CD4-positive, alpha-beta T cell treated with Interleukin-1 beta for 1 hour (primary cell): ENCODE measurements around the gene FAT2.

Source experiments
- DNase-seq, 2 donors: peaks; one replicate each; pipeline ENCODE4 v3.0.0-alpha.2; 2020 to 2022

The FAT2 gene

DNA sequence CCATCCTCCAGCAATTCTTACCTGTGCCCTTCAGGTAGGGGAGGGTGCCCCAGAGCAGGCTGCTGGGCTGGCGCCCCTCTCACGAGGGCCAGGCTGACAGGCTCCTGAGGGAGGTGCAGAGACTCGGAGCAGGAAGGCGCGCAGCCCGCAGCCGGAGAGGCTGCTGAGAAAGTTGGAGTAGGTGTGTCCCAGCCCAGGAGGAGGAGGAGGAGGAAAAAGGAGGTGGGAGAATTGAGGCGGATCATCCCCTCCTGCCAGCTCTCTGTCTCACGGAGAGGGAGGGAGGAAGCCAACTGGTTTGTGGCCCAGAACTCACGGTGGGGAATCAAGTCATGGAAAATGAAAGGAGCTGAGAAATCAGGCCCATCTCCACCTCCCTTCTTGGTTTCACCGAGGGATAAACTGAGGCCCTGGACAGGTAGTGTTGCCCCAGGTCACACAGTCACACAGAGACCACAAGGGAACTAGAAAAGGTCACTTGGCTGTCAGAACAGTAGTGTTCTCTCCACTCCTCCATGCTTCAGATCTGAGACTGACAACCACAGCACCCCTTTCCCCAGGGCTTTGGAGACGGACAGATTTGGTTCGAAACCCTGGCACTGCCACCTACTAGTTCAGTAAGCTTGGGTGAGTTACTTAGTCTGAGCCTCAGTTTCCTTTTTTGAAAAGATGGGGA lies at the start of gene FAT2:
Gene FAT2 (minus strand): TSS at position 188 of the 676 bp plus-strand sequence. CDS start 22,400 bp downstream, outside the sequence.
- DNase-seq = no peak

- DNase-seq = no peak
Observed at GRCh38 chr5:151638619-151639018, 47.5 kb upstream of the FAT2 start.

GRCh38 chr5:151637676-151638075 lies 46.5 kb upstream of the FAT2 start:
- no peak for DNase-seq

DNA sequence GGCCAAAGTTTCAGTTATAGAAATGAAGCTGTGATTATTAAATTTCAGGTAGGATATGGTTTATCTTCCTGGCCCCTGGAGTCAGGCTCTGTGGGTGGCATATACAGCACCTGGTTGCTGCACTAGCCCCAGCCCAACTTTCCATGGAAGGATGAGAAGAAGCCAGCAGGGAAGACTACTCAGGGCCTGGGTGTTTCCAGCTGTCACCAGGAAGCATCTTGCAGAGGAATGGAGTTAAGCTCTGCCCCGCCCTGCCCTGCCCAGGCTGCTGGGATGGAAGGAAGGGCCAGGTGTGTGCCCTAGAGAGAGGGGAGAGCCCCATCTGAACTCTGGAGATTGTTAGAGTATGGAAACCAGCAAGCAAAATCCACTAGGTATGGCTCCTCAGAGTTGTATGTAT lies 42.8 kb upstream of the FAT2 start:
- no peak for DNase-seq

- no peak for DNase-seq
Observed at GRCh38 chr5:151632941-151633340, 41.8 kb upstream of the FAT2 start.

GRCh38 chr5:151632524-151632923 lies 41.4 kb upstream of the FAT2 start:
- DNase-seq = no peak

GRCh38 chr5:151631941-151632340 lies 40.8 kb upstream of the FAT2 start:
- no peak for DNase-seq

DNA sequence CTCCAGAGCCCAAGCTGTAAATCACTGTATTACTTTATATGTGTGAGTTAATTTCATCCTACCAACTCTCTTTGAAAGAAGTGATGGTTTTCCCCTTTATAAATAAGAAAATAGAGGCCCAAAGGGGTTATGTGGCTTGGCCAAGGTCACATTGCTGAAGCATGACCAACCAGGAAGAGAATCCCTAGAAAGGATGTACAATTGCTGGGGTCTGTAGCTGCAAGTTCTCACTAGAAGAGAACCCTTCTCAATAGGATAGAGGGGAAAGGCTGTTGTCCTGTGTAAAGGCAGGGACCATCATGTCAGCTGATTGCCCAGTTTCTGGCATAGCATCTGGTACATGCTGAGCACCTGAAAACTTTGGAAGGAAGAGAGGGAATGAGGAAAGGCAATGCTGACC lies 39.0 kb upstream of the FAT2 start:
- DNase-seq = no peak

DNA sequence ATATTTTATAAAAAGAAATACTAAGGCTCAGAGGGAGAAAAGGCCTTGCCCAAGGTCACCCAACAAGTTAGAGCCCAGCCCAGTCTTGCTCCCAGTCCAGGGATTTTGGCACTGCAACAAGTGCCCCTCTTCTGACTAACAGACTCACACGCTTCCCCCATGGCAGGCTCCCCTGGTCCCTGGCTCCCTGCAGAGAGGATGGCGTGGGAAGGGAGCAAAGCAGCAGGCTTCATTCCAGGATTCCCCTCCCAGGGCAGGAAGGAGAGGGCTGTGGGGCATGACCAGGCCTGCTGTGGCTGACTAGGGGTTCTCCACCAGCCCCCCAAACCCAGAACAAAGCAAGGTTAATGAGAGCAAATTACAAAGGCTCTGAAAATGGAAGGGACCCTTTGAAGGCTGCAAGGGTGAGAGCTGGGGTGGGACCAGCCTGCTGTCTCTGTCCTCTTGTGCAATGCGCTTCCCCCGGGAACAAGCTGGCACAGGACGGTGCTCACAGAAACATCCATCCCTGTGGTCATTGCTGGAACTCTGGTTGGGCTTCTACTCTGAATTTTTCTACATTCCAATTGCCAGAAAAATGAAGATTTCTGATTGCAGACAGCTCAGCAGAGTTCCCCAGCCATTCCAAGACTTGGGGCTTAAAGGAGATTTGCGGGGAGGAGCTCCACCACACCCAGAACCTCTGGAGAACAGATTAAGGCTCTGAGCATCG lies 37.1 kb upstream of the FAT2 start:
- no peak for DNase-seq

DNA sequence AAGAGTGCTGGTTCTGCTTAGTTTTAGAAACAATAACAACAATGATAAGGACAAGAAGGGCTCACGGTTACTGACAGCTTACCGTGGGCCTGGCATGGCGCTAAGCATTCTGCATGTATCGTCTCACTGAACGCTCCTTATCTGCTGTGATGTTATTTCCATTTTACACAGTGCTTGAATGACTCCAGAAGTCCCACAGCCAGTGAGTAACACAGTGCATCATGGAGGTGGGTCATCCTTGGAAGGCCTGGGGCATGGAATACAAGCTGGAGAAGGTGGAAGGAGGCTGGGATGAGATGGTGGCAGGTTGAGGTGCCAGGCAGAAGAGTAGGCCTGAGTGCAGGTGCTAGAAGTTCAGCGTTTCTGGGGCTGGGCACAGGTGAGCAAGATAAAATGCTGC lies 36.5 kb upstream of the FAT2 start:
- DNase-seq = no peak

DNA sequence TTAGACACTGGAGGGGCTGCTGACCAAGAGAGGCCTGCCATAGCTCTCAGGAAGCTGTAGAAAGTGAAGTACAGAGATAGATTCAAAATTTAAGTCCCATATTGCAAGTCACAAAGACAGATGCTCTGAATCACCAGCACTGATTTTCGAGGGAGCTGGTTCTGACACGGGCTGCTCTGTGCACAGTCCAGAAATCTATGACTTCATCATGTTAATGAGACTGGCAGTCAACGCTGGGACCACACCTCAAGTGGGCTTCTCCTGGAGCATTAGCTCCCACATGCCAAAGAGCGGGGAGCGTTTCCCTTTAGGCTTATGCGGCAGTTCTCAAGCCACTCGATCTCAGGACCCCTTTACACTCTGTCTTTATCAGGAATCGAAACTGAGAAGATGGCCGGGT lies 34.2 kb upstream of the FAT2 start:
- no peak for DNase-seq

GRCh38 chr5:151624476-151624875 lies 33.3 kb upstream of the FAT2 start:
- no peak for DNase-seq

DNA sequence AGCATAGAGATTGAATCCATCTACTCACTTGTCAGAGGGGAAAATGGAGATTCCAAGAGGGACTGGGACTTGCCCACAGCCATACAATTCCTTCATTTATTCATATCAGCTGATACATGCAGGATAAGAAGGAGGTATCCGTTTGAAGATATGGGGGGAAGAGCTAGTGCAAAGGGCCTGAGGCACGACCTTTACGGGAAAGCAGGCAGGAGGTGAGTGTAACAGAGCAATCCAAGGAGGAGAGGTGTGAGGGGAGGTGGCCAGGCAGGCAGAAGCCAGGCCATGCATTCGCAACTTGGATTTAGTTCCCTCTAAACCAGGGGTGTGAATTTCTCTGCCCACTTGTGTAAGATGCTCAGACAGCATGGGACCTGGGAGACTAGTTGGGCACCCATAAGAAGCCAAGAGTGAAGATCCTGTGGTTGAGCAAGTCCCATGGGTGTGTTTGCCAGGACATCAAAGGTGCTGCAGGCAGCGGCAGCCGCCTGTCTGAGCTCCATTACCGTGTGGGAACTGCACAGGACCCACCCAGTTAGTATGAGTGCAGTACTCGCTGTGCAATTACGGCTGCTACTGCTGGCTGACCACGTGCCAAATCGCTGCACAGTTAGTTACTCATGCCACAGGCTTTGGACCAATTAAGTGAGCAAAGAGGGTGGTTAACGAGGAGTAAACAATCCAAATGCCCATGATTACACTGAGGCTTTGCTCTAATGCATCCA lies 31.4 kb upstream of the FAT2 start:
- DNase-seq = no peak

GRCh38 chr5:151620461-151620840 lies 29.3 kb upstream of the FAT2 start:
- no peak for DNase-seq

- no peak for DNase-seq
Observed at GRCh38 chr5:151619812-151620460, 28.8 kb upstream of the FAT2 start.

- no peak for DNase-seq
Observed at GRCh38 chr5:151618907-151619306, 27.8 kb upstream of the FAT2 start.

GRCh38 chr5:151617841-151618710 lies 26.9 kb upstream of the FAT2 start:
- DNase-seq = no peak

- DNase-seq = no peak
Observed at GRCh38 chr5:151617383-151617840, 26.3 kb upstream of the FAT2 start.

- DNase-seq = no peak
Observed at GRCh38 chr5:151615431-151615830, 24.3 kb upstream of the FAT2 start.

DNA sequence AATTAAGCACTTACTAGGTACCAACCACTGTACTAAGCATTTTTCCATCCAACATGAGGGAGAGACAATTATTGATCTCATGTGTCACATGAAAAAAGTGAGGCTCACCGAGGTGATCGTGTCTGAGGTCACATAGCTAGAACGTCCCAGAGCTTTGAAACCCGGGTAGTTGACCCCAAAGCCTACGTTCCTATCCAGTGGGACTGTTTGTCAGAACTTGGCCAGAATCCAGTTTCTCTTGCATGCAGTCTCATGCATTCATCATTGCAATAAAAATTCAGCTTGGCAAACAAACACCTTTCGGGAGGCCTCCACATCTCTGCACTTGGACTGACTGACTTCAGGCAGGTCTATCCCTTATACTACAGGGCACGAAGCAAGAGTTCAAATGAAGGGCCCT lies 23.4 kb upstream of the FAT2 start:
- DNase-seq = no peak

DNA sequence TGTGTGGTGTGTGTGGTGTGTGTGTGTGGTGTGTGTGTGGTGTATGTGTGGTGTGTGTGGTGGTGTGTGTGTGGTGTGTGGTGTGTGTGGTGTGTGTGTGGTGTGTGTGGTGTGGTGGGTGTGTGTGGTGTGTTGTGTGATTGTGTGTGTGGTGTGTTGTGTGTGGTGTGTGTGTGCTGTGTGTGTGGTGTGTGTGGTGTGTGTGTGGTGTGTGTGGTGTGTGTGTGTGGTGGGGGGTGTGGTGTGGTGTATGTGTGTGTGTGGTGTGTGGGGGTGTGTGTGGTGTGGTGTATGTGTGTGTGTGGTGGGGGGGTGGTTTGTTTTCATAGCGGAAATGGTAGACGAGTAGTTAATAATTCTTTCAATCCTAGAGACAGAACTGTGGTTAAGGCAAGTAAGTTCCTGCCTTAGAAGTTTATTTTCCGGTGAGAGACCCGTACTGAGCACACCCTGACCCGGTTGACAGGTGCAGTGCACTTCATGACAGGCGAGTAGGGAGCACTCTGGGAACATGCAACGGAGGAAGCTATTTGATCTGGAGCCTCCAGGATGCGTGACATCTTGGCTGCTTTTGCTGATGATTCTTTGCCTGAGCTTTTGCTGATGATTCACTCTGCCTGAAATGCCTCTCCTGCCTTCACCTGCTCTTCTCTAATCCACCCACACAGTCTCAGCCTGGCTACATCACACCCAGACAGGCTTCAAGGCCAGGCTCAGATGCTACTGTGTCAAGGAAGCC lies 21.7 kb upstream of the FAT2 start:
- DNase-seq = peak; percentile 10 to 50
